SU-DHL-6 (cell line): Measurements from ENCODE around the gene ABCC4.

Source experiments
- H2AFZ ChIP-seq: fragments of 200-600 bp; sonication (generic); 2 replicates; pipeline ENCODE4 v1.6.1; 2014; ENCODE audit warnings: low read depth, mild to moderate bottlenecking, moderate library complexity, mixed read lengths, antibody characterized with exemption, low read length; ENCODE audit not compliant: severe bottlenecking
- H3F3A ChIP-seq: fragments of 200-600 bp; shearing (Covaris generic); 2 replicates; pipeline ENCODE4 v1.6.0; 2016; ENCODE audit warnings: antibody characterized with exemption, mild to moderate bottlenecking; ENCODE audit not compliant: insufficient read depth
- H3K27ac ChIP-seq: fragments of 200-600 bp; sonication (generic); 2 replicates; pipeline ENCODE4 v1.5.1; 2016; ENCODE audit warnings: low read depth, mild to moderate bottlenecking, low read length, moderate library complexity, mixed read lengths
- H3K27me3 ChIP-seq: fragments of 200-600 bp; sonication (generic), shearing (Covaris generic); 2 replicates; pipeline ENCODE4 v1.6.0; 2014; ENCODE audit warnings: mild to moderate bottlenecking, low read length
- H3K36me3 ChIP-seq: fragments of 200-600 bp; sonication (generic); 2 replicates; pipeline ENCODE4 v1.6.1; 2014; ENCODE audit warnings: mild to moderate bottlenecking, low read length, mixed read lengths
- H3K4me2 ChIP-seq: fragments of 300-600, 200-600 bp; shearing (Covaris generic), sonication (generic); 2 replicates; pipeline ENCODE4 v1.6.0; 2014; ENCODE audit warnings: low read length, low read depth, mild to moderate bottlenecking; ENCODE audit not compliant: poor library complexity, severe bottlenecking
- H3K4me3 ChIP-seq: fragments of 200-600 bp; sonication (generic); 2 replicates; pipeline ENCODE4 v1.5.1; 2014; ENCODE audit warnings: antibody characterized with exemption, low read length, mild to moderate bottlenecking, mixed read lengths; ENCODE audit not compliant: insufficient read depth, poor library complexity, severe bottlenecking
- H3K79me2 ChIP-seq: fragments of 200-600 bp; sonication (generic); 2 replicates; pipeline ENCODE4 v1.6.1; 2014; ENCODE audit warnings: mild to moderate bottlenecking, low read length, moderate library complexity; ENCODE audit not compliant: insufficient read depth
- H3K9ac ChIP-seq: fragments of 200-600 bp; sonication (generic); 2 replicates; pipeline ENCODE4 v1.7.0; 2014; ENCODE audit warnings: mild to moderate bottlenecking, low read length
- H3K9me2 ChIP-seq: fragments of 200-600 bp; sonication (generic); replicated peaks from 2 replicates; pipeline ENCODE4 v1.6.1; 2014; ENCODE audit warnings: low read length; ENCODE audit not compliant: insufficient read depth
- H3K9me3 ChIP-seq: fragments of 200-600 bp; sonication (generic); 2 replicates; pipeline ENCODE4 v1.6.1; 2014; ENCODE audit warnings: low read length, mixed read lengths; ENCODE audit not compliant: insufficient read depth
- H4K20me1 ChIP-seq: fragments of 200-600 bp; sonication (generic); 2 replicates; pipeline ENCODE4 v1.6.1; 2014; ENCODE audit warnings: low read depth, mild to moderate bottlenecking, antibody characterized with exemption, low read length, moderate library complexity, mixed read lengths
- CTCF ChIP-seq: fragments of 200-600 bp; sonication (generic); IDR thresholded peaks from one replicate; pipeline ENCODE4 v1.5.1; 2017; ENCODE audit warnings: antibody characterized with exemption, mild to moderate bottlenecking, low read length, moderate library complexity; ENCODE audit not compliant: insufficient read depth, poor library complexity, severe bottlenecking
- EZH2phosphoT487 ChIP-seq: fragments of 200-600 bp; sonication (generic), shearing (Covaris generic); conservative IDR thresholded peaks from 2 replicates; pipeline ENCODE4 v1.6.1; 2018; ENCODE audit warnings: mild to moderate bottlenecking, antibody characterized with exemption, low read length, moderate library complexity, mixed read lengths

The ABCC4 gene

GRCh38 chr13:95060014-95060519, 241.2 kb downstream of the ABCC4 start:
- no peaks in the 10 kb centered on the region for H3K27me3 ChIP-seq
- no peaks in the 10 kb centered on the region for H3K9me3 ChIP-seq
- TF ChIP-seq CTCF, result no peak
- TF ChIP-seq EZH2phosphoT487, result no peak
- H3K27ac ChIP-seq, result no peak overlapping the region
- no peaks in the 10 kb centered on the region for H3K9me2 ChIP-seq
- no peaks in the 10 kb centered on the region for H3F3A ChIP-seq
- H2AFZ ChIP-seq, result no peak overlapping the region
- H3K79me2 ChIP-seq, result no peaks in the 10 kb centered on the region
- no peak overlapping the region for H3K4me3 ChIP-seq
- no peaks in the 10 kb centered on the region for H3K36me3 ChIP-seq
- H4K20me1 ChIP-seq, result no peaks in the 10 kb centered on the region
- H3K4me2 ChIP-seq, result no peak overlapping the region
- H3K9ac ChIP-seq, result no peak overlapping the region

- no peaks in the 10 kb centered on the region for H3K79me2 ChIP-seq
- H3K9me3 ChIP-seq, result no peaks in the 10 kb centered on the region
- no peak overlapping the region for H3K9ac ChIP-seq
- H3K9me2 ChIP-seq, result no peaks in the 10 kb centered on the region
- no peaks in the 10 kb centered on the region for H3K36me3 ChIP-seq
- H4K20me1 ChIP-seq, result no peaks in the 10 kb centered on the region
- no peak overlapping the region for H3K27ac ChIP-seq
- H3K27me3 ChIP-seq, result no peaks in the 10 kb centered on the region
- no peaks in the 10 kb centered on the region for H3F3A ChIP-seq
- H3K4me3 ChIP-seq, result no peak overlapping the region
- no peak for TF ChIP-seq CTCF
- no peak overlapping the region for H2AFZ ChIP-seq
- H3K4me2 ChIP-seq, result no peak overlapping the region
Observed at GRCh38 chr13:95059306-95059705, 241.9 kb downstream of the ABCC4 start.

GRCh38 chr13:95058680-95059079, 242.6 kb downstream of the ABCC4 start:
- no peak overlapping the region for H2AFZ ChIP-seq
- no peak overlapping the region for H3K9ac ChIP-seq
- H3K4me2 ChIP-seq, result no peak overlapping the region
- no peak overlapping the region for H3K27ac ChIP-seq
- H3K27me3 ChIP-seq, result no peaks in the 10 kb centered on the region
- H3K9me2 ChIP-seq, result no peaks in the 10 kb centered on the region
- H4K20me1 ChIP-seq, result no peaks in the 10 kb centered on the region
- TF ChIP-seq EZH2phosphoT487 (no peak), CTCF (no peak)
- H3K4me3 ChIP-seq, result no peak overlapping the region
- no peaks in the 10 kb centered on the region for H3K79me2 ChIP-seq
- H3K36me3 ChIP-seq, result no peaks in the 10 kb centered on the region
- no peaks in the 10 kb centered on the region for H3K9me3 ChIP-seq
- H3F3A ChIP-seq, result no peaks in the 10 kb centered on the region

GRCh38 chr13:95056266-95056665, 245.0 kb downstream of the ABCC4 start:
- Histone ChIP-seq H2AFZ (no peak overlapping the region), H3K27ac (no peak overlapping the region)

More at GRCh38 chr13:95056266-95056665, 245.0 kb downstream of the ABCC4 start:
- Histone ChIP-seq H3K9ac (no peak overlapping the region), H3K9me3 (no peaks in the 10 kb centered on the region), H3K9me2 (no peaks in the 10 kb centered on the region), H3K27me3 (no peaks in the 10 kb centered on the region), H4K20me1 (no peaks in the 10 kb centered on the region), H3K4me3 (no peak overlapping the region), H3K4me2 (no peak overlapping the region), H3F3A (no peaks in the 10 kb centered on the region), H3K36me3 (no peaks in the 10 kb centered on the region), H3K79me2 (no peaks in the 10 kb centered on the region)
- TF ChIP-seq EZH2phosphoT487 (no peak), CTCF (no peak)
